ENCODE results near the gene TRAPPC2L.

TRAPPC2L gene

GRCh38 chr16:88861359-88861758 lies 4.4 kb downstream of the TRAPPC2L start:
- DNase-seq: no peak

- DNase-seq: no peak
Observed at GRCh38 chr16:88862968-88863367, 6.0 kb downstream of the TRAPPC2L start.

GRCh38 chr16:88863426-88863825 lies 6.5 kb downstream of the TRAPPC2L start:
- DNase-seq: no peak

- no peak for DNase-seq
Observed at GRCh38 chr16:88864099-88864498, 7.2 kb downstream of the TRAPPC2L start.

GRCh38 chr16:88864521-88864920 lies 7.6 kb downstream of the TRAPPC2L start:
- no peak for DNase-seq

GRCh38 chr16:88865310-88865709 lies 8.4 kb downstream of the TRAPPC2L start:
- no peak for DNase-seq

- no peak for DNase-seq
Observed at GRCh38 chr16:88865742-88866141, 8.8 kb downstream of the TRAPPC2L start.

GRCh38 chr16:88866151-88866920 lies 9.4 kb downstream of the TRAPPC2L start, which contains the start of gene PABPN1L:
TSS of gene PABPN1L (minus strand) at chr16:88866660. CDS start at chr16:88866606, 54 bp downstream.
- no peak for DNase-seq

- DNase-seq: no peak
Observed at GRCh38 chr16:88867581-88868246, 10.8 kb downstream of the TRAPPC2L start.

GRCh38 chr16:88868974-88869672 lies 12.2 kb downstream of the TRAPPC2L start:
- DNase-seq: no peak

GRCh38 chr16:88869673-88869980 lies 12.7 kb downstream of the TRAPPC2L start:
- no peak for DNase-seq

- no peak for DNase-seq
Observed at GRCh38 chr16:88870608-88871348, 13.9 kb downstream of the TRAPPC2L start.

- no peak for DNase-seq
Observed at GRCh38 chr16:88871349-88871702, 14.4 kb downstream of the TRAPPC2L start.

- DNase-seq: no peak
Observed at GRCh38 chr16:88871730-88872416, 14.9 kb downstream of the TRAPPC2L start.

- DNase-seq: no peak
Observed at GRCh38 chr16:88872650-88873331, 15.9 kb downstream of the TRAPPC2L start.

GRCh38 chr16:88874938-88875599 lies 18.1 kb downstream of the TRAPPC2L start:
- DNase-seq: no peak

- no peak for DNase-seq
Observed at GRCh38 chr16:88875703-88876234, 18.8 kb downstream of the TRAPPC2L start.

GRCh38 chr16:88876942-88877526 lies 20.1 kb downstream of the TRAPPC2L start:
- DNase-seq: no peak

- no peak for DNase-seq
Observed at GRCh38 chr16:88877564-88878289, 20.8 kb downstream of the TRAPPC2L start.

GRCh38 chr16:88878356-88878755 lies 21.4 kb downstream of the TRAPPC2L start:
- no peak for DNase-seq

Measured in activated CD4-positive, alpha-beta T cell treated with anti-CD3 and anti-CD28 coated beads for 4 hours (primary cell).